Stimulated activated effector memory CD8-positive, alpha-beta T cell treated with anti-CD3 and anti-CD28 coated beads, Interleukin-12 subunit alpha, Interleukin-12 subunit beta, amount 100 ng/mL, for 72 hours (primary cell): ENCODE data around the gene LDB3.

ENCODE experiments used
- ATAC-seq: fragments of 150-1000 bp; cut with Tn5 transposase; 2 replicates; pipeline ENCODE4 v1.10.0; 2021
- DNase-seq, 2 donors: peaks; one replicate each; pipeline ENCODE4 v3.0.0; 2021 to 2022; ENCODE audit warnings: low spot score in 2 of 2
- H3K27ac Mint-ChIP-seq: one replicate; pipeline ENCODE4 v1.8.0; 2022; ENCODE audit warnings: mild to moderate bottlenecking, mixed read lengths
- H3K36me3 Mint-ChIP-seq: one replicate; pipeline ENCODE4 v1.8.0; 2022; ENCODE audit warnings: mild to moderate bottlenecking, mixed read lengths
- H3K4me1 Mint-ChIP-seq: one replicate; pipeline ENCODE4 v1.8.0; 2022; ENCODE audit warnings: mixed read lengths
- H3K4me3 Mint-ChIP-seq: one replicate; pipeline ENCODE4 v1.8.0; 2022; ENCODE audit warnings: mild to moderate bottlenecking, mixed read lengths
- H3K9me3 Mint-ChIP-seq: one replicate; pipeline ENCODE4 v1.8.0; 2022; ENCODE audit warnings: mixed read lengths

Gene LDB3

DNA sequence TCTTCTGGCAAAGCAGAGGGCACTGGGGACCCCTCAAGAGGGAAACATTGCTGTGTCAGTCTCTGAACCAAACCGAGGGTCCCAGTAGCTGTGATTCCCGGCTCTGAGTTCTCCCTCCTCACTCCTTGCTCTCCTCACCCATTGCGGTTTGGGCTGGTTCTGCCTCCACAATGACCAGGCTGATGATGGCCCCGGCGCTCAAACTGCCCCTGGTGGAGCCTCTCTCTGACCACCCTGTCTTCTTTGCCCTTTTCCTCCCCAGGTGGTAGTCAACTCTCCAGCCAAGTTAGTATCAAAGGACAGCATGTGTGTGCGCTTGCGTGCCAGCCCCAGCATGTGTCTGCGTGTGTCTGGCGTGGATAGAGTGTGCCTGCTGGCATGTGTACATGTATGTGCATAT is 17.1 kb downstream of the LDB3 start:
- no peak for ATAC-seq
- Mint-ChIP-seq H3K27ac (no peak overlapping the region), H3K4me3 (no peak overlapping the region), H3K9me3 (no peaks in the 10 kb centered on the region), H3K4me1 (peaks cover 13% of the 10 kb centered on the region), H3K36me3 (no peaks in the 10 kb centered on the region)
- DNase-seq = no peak

DNA sequence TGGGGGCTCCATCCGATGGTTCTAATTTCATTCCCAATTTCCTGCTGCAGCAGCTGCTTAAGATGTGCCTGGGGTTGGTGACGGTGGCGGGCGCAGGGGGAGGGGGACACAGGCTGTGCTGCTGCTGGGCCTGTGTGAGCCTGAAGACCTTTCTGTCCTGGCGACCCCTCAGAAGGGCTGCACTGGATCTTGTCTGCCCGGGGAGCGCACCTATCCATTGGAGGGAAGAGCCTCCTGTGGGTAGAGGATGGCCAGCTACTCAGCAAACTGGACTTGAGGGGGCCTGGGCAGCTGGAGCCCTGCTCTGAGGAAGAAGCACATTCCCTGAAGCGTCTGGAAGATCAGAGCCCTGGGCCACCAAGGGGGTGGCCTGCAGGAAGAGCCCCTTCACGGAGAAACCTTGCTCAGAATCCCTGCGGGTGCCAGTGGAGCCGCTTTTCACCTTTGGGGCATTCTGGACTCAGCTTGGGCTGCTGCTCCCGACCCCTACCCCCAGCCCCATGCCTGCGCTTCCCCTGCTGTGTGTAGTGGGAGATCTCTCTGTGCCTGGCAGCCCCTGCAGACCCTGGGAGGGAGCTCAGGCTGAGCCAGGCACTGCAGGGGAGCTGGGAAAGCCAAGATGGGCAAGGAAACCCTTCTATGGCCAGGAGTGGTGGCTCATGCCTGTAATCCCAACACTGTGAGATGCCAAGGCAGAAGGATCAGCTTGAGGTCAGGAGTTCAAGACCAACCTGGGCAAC is 17.8 kb downstream of the LDB3 start:
- DNase-seq (no peak), ATAC-seq (no peak)
- no peaks in the 10 kb centered on the region for H3K36me3 Mint-ChIP-seq
- no peaks in the 10 kb centered on the region for H3K9me3 Mint-ChIP-seq
- H3K27ac Mint-ChIP-seq = no peak overlapping the region
- H3K4me3 Mint-ChIP-seq = no peak overlapping the region
- H3K4me1 Mint-ChIP-seq = peaks cover 13% of the 10 kb centered on the region

DNA sequence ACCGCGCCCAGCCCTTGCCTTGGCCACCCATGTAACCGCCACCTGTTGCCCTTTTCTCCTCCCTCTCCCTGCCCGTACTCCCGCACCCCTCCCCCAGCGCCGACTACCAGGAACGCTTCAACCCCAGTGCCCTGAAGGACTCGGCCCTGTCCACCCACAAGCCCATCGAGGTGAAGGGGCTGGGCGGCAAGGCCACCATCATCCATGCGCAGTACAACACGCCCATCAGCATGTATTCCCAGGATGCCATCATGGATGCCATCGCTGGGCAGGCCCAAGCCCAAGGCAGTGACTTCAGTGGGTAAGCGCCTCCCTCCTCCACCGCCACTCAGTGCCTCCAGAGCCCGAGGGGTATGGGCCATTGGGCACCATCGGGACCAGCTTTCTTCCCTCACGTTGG is 18.7 kb downstream of the LDB3 start:
- DNase-seq (no peak), ATAC-seq (no peak)
- no peak overlapping the region for H3K27ac Mint-ChIP-seq
- H3K4me1 Mint-ChIP-seq = peaks cover 13% of the 10 kb centered on the region
- H3K9me3 Mint-ChIP-seq = no peaks in the 10 kb centered on the region
- H3K36me3 Mint-ChIP-seq = no peaks in the 10 kb centered on the region
- no peak overlapping the region for H3K4me3 Mint-ChIP-seq

DNA sequence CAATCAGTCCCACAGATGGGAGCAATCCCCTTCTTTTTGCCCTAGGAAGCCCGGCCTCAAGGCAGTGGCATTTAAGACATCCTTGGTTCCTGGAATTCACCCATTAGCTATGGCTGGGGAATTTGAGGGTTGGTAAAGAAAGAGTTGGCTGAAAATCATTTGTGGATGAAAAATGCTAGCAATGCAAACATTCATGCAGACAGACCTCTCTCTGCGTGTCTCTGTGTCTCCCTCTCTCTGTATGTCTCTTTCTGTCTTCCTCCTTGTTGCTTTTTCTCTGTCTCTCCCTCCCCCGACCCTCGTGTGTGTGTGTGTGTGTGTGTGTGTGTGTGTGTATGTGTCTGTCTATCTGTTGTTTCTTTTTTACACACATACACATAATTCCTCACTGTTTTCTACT is 19.4 kb downstream of the LDB3 start:
- H3K36me3 Mint-ChIP-seq = no peaks in the 10 kb centered on the region
- DNase-seq (no peak), ATAC-seq (no peak)
- H3K4me3 Mint-ChIP-seq = no peak overlapping the region
- H3K9me3 Mint-ChIP-seq = no peaks in the 10 kb centered on the region
- H3K27ac Mint-ChIP-seq = no peak overlapping the region
- H3K4me1 Mint-ChIP-seq = peaks cover 13% of the 10 kb centered on the region

- H3K4me1 Mint-ChIP-seq = peaks cover 13% of the 10 kb centered on the region
- ATAC-seq (peak; percentile 75), DNase-seq (peak; percentile 24 to 66)
- no peak overlapping the region for H3K27ac Mint-ChIP-seq
- H3K36me3 Mint-ChIP-seq = no peaks in the 10 kb centered on the region
- no peaks in the 10 kb centered on the region for H3K9me3 Mint-ChIP-seq
- H3K4me3 Mint-ChIP-seq = no peak overlapping the region
Measured at GRCh38 chr10:86688398-86688921, 20.1 kb downstream of the LDB3 start.

DNA sequence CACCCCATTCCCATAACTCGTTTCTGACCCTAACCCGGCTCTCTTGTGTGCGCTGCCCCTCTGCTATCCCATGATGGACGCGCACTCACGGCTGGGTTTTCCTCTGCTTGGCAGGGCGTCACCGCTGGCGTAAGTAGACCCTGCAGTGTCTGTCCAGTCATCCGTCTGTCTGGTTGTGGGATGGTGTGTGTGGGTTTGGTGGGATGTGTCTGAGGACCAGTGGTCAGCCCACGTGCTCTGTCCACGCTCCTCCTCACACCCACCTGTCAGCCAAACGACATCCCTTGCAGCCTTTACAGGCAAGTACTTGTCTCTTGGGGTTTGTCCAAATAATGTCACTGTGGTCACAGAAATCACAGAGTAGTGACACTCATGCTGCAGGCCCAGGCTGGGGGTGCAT is 20.8 kb downstream of the LDB3 start:
- no peak overlapping the region for H3K27ac Mint-ChIP-seq
- no peaks in the 10 kb centered on the region for H3K36me3 Mint-ChIP-seq
- no peaks in the 10 kb centered on the region for H3K9me3 Mint-ChIP-seq
- no peak overlapping the region for H3K4me3 Mint-ChIP-seq
- no peak for DNase-seq
- ATAC-seq = no peak
- H3K4me1 Mint-ChIP-seq = peaks cover 13% of the 10 kb centered on the region

GRCh38 chr10:86690231-86690630 is 21.9 kb downstream of the LDB3 start:
- ATAC-seq (no peak), DNase-seq (no peak)
- Mint-ChIP-seq H3K27ac (peak overlapping the region; percentile 54), H3K4me3 (no peak overlapping the region), H3K4me1 (peaks cover 13% of the 10 kb centered on the region), H3K36me3 (no peaks in the 10 kb centered on the region), H3K9me3 (no peaks in the 10 kb centered on the region)

DNA sequence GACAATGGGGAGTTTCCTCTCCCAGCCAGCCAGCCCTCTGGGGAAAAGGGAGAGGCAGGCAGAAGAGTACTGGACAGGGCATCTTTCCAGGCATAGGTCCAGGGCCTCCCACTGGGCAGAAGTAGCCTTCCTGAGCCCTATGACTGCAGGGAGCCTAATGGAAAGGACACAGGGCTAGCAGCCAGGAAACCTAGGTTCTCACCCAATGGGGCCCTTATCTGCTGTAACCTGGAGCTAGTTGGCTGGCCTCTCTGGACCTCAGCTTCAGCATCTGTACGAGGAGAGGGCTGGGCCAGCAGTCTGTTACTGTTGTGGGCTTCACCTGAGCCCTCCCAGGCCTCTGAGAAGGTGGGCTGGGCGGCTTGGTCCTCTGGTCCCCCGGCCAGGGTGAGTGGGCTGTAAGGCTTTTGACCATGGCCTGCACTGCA is 22.4 kb downstream of the LDB3 start:
- H3K27ac Mint-ChIP-seq = peak overlapping the region; percentile 54
- H3K4me3 Mint-ChIP-seq = no peak overlapping the region
- H3K4me1 Mint-ChIP-seq = peaks cover 13% of the 10 kb centered on the region
- H3K9me3 Mint-ChIP-seq = no peaks in the 10 kb centered on the region
- ATAC-seq = no peak
- no peak for DNase-seq
- no peaks in the 10 kb centered on the region for H3K36me3 Mint-ChIP-seq

- no peak overlapping the region for H3K4me3 Mint-ChIP-seq
- H3K9me3 Mint-ChIP-seq = no peaks in the 10 kb centered on the region
- H3K36me3 Mint-ChIP-seq = no peaks in the 10 kb centered on the region
- DNase-seq = no peak
- ATAC-seq = no peak
- H3K4me1 Mint-ChIP-seq = peaks cover 13% of the 10 kb centered on the region
- no peak overlapping the region for H3K27ac Mint-ChIP-seq
Measured at GRCh38 chr10:86691333-86692022, 23.2 kb downstream of the LDB3 start.

DNA sequence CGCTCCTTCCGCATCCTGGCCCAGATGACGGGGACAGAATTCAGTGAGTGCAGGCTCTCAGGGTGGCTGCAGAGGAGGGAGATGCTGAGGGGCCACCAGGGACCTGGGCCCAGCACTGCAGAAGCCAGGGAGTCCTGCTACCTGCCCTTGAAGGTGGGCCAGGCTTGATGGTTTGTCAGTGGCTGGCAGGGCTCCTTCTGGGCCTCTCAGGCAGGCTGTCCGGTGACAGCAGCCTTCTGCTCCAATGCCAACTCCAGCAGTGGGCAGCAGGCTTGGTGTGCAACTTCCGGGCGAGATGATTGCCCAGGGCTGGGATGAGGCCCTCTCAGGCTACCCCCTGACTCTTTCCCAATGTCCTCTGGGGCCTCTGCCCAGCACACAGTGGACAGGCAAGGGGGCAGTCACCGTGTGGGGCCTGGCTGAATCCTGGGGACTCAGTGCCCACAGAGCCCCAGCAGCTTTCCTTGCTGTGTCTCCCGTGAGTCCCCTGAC is 23.8 kb downstream of the LDB3 start:
- Mint-ChIP-seq H3K9me3 (no peaks in the 10 kb centered on the region), H3K27ac (no peak overlapping the region), H3K4me1 (peaks cover 13% of the 10 kb centered on the region), H3K36me3 (no peaks in the 10 kb centered on the region), H3K4me3 (no peak overlapping the region)
- DNase-seq (no peak), ATAC-seq (no peak)

DNA sequence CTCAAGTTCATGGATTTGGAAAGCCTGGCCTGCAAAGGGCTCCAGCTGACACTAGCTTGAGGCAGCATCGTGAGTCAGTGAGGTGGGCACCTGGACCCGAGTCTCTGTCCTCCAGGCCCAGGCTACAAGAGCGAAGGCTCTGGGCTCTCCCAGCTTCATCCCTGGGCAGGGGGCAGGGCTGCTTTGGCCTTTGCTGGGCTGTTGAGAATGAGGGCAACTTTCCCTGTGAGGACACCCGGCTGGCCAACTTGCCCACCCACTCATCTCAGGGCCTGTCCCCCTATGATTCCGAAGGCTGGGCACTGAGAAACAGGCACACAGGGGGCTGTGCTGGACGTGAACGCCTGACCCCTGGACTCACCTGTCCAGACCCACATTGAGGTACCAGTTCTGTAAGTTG is 24.4 kb downstream of the LDB3 start:
- H3K4me1 Mint-ChIP-seq = peaks cover 13% of the 10 kb centered on the region
- DNase-seq (no peak), ATAC-seq (no peak)
- H3K4me3 Mint-ChIP-seq = no peak overlapping the region
- H3K27ac Mint-ChIP-seq = no peak overlapping the region
- no peaks in the 10 kb centered on the region for H3K36me3 Mint-ChIP-seq
- H3K9me3 Mint-ChIP-seq = no peaks in the 10 kb centered on the region

DNA sequence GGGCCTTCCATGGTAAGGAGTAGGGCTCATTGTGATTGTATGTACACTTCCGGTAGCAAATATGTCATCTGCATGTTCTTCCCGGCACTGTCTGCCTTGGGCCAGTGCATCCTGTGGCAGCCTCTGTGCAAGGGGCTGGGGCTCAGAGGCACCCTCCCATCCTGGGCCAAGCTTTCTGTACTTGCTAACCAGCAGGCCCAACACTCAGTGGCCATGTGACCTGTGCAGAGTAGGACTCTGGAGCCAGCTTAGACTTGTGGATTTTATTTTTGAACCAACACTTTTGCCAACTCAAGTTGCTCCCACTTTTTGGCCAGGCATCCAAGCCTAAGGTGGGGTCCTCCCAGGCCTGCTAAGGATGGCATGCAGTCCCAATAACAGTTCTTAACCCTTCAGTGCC is 25.0 kb downstream of the LDB3 start:
- no peak overlapping the region for H3K27ac Mint-ChIP-seq
- no peak overlapping the region for H3K4me3 Mint-ChIP-seq
- peaks cover 12% of the 10 kb centered on the region for H3K4me1 Mint-ChIP-seq
- no peak for ATAC-seq
- no peaks in the 10 kb centered on the region for H3K36me3 Mint-ChIP-seq
- no peak for DNase-seq
- no peaks in the 10 kb centered on the region for H3K9me3 Mint-ChIP-seq

- no peak for ATAC-seq
- peak in 1 of 2 donors; percentile 70 for DNase-seq
- Mint-ChIP-seq H3K36me3 (no peaks in the 10 kb centered on the region), H3K4me3 (no peak overlapping the region), H3K27ac (no peak overlapping the region), H3K4me1 (peaks cover 7% of the 10 kb centered on the region), H3K9me3 (no peaks in the 10 kb centered on the region)
Measured at GRCh38 chr10:86693721-86694369, 25.5 kb downstream of the LDB3 start.

DNA sequence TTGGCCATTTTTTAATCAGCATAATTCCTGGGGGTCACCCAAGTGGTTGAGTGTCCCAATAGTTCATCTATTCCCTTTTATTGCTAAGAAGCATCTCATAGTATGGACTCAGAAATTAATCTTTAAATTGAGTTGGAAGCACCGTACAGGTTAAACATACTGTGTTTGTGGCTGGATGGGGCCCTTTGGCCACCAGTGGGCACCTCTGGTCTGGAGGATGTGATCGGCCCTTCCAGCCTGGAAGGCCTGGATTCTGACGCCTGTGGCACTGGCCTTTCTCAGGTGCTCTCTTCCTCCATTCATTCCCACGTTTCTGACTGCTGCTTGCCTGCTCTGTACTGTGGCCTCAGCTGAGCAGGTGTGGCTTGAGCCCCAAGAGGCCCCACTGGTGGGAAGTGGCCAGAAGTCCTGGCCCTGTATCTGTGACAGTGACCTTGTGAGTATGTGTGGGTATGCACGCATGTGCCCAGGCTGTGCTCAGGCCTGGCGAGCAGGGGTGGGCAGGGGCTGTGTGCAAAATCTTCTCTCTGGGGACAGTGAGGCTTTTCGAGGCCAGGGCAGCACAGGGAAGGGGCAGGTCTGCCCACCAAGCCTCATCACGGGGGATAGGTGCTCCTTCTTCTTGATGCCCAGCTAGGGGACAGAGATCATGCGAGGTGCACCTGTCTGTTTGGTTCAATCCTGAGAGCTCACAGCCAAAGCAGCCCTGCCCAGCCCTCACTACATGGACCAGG is 30.1 kb downstream of the LDB3 start:
- Mint-ChIP-seq H3K4me3 (no peak overlapping the region), H3K27ac (no peak overlapping the region), H3K36me3 (no peaks in the 10 kb centered on the region)

DNA sequence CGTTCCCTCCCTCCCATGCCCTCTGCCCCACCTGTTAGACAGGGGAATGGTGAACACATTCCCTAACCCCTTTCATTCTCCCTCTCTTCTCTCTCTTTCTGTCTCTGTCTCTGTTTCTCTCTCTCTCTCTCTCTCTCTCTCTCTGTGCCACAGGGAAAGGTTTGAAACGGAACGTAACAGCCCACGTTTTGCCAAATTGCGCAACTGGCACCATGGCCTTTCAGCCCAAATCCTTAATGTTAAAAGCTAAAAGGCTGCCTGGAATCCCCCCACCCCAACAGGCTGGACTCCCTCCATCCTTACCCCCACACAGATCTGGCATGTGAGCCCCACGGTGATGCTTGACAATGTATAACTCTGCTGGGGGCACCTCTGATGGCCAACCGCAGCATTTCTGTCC is 30.8 kb downstream of the LDB3 start:
- no peaks in the 10 kb centered on the region for H3K36me3 Mint-ChIP-seq
- ATAC-seq (no peak), DNase-seq (no peak)

More for the DNA sequence above, 30.1 kb downstream of the LDB3 start:
- no peak for ATAC-seq
- H3K4me1 Mint-ChIP-seq = no peaks in the 10 kb centered on the region
- DNase-seq = no peak
- H3K9me3 Mint-ChIP-seq = no peaks in the 10 kb centered on the region

More for the DNA sequence above, 30.8 kb downstream of the LDB3 start:
- H3K4me3 Mint-ChIP-seq = no peak overlapping the region
- H3K27ac Mint-ChIP-seq = no peak overlapping the region
- no peaks in the 10 kb centered on the region for H3K9me3 Mint-ChIP-seq
- no peaks in the 10 kb centered on the region for H3K4me1 Mint-ChIP-seq
